K562 (cell line): Measurements from ENCODE around the gene TDRKH. TPM values are rescaled to one million over a fixed set of nuclear protein-coding genes. Genes with fewer than 3 reads are reported as not detected.

Experiments used
- ATAC-seq: fragments of 200-7000 bp; cut with Tn5 transposase; 3 replicates; pipeline ENCODE4 v1.9.1; 2020; ENCODE audit warnings: moderate library complexity
- BruUV-seq: library from RNA; stranded (reverse); fragments of 400-500 nt; replicated peaks from 2 replicates; lab custom pipeline; 2021; lab: Mats Ljungman, UMichigan
- CTCF ChIA-PET: fragments of 300-600 bp; formaldehyde crosslinking; extraction: SDS; loops from one replicate; lab custom pipeline; 2021; ENCODE audit warnings: low intra/inter-chr PET ratio; lab: Yijun Ruan, JAX
- POLR2A ChIA-PET: fragments of 300-600, 350-650 bp; sonication (Branson Sonifier 250); formaldehyde crosslinking; extraction: SDS; loops from one replicate; lab custom pipeline; 2021; ENCODE audit warnings: antibody characterized with exemption, inconsistent platforms; lab: Yijun Ruan, JAX
- DNase-seq, 4 experiments: peaks; one replicate each; pipeline versions ENCODE4 v3.0.0 to v3.0.0-alpha.2; 2011 to 2018; ENCODE audit warnings: low spot score in 3 of 4, mixed read lengths in 3 of 4; ENCODE audit errors: extremely low read depth in 1 of 4
- FAIRE-seq: peaks from 2 replicates; lab custom pipeline; 2011; peaks lifted over from hg19 to GRCh38; lab: Jason Lieb, UNC
- H2AFZ ChIP-seq: 2 replicates; pipeline ENCODE4 v1.6.0; 2011; ENCODE audit warnings: low read depth, low read length, control low read depth, inconsistent platforms
- H3K27ac ChIP-seq: fragments of 200-600 bp; 3 replicates; pipeline ENCODE4 v1.8.0; 2011; ENCODE audit warnings: low read depth, mild to moderate bottlenecking, control low read depth, inconsistent platforms, low read length, moderate library complexity, mixed read lengths; ENCODE audit errors: extremely low read depth
- H3K27me3 ChIP-seq, 2 experiments: fragments of 300-600 bp in 1 of 2; 2 replicates in 1 of 2; 3 replicates in 1 of 2; pipeline versions ENCODE4 v1.6.0 to v1.8.0; 2011; ENCODE audit warnings: inconsistent platforms in 2 of 2, low read length in 2 of 2, mild to moderate bottlenecking in 1 of 2, mixed read lengths in 1 of 2, moderate library complexity in 1 of 2; ENCODE audit not compliant: control insufficient read depth in 2 of 2, insufficient read depth in 2 of 2
- H3K36me3 ChIP-seq: fragments of 300-600 bp; 3 replicates; pipeline ENCODE4 v1.8.0; 2011; ENCODE audit warnings: mild to moderate bottlenecking, low read length, inconsistent platforms; ENCODE audit not compliant: control insufficient read depth, insufficient read depth
- H3K4me1 ChIP-seq, 2 experiments: fragments of 200-600 bp in 1 of 2; replicated peaks in 1 of 2; 2 replicates in 1 of 2; 3 replicates in 1 of 2; pipeline versions ENCODE4 v1.5.1 to v1.8.0; 2011; ENCODE audit warnings: inconsistent platforms in 2 of 2, low read length in 2 of 2, mild to moderate bottlenecking in 1 of 2, mixed read lengths in 1 of 2, moderate library complexity in 1 of 2; ENCODE audit not compliant: control insufficient read depth in 2 of 2, insufficient read depth in 2 of 2
- H3K4me2 ChIP-seq: 2 replicates; pipeline ENCODE4 v1.6.1; 2011; ENCODE audit warnings: low read length, control low read depth, inconsistent platforms, mixed read lengths; ENCODE audit not compliant: insufficient read depth
- H3K4me3 ChIP-seq: fragments of 200-600 bp; sonication (generic), shearing (Covaris generic); 2 replicates; pipeline ENCODE4 v1.5.1; 2016; ENCODE audit warnings: control low read depth, inconsistent platforms
- H3K79me2 ChIP-seq: fragments of 200-600 bp; 3 replicates; pipeline ENCODE4 v1.8.0; 2011; ENCODE audit warnings: low read length, inconsistent platforms; ENCODE audit not compliant: control insufficient read depth, insufficient read depth
- H3K9ac ChIP-seq, 2 experiments: 2 replicates each; pipeline versions ENCODE4 v1.6.0 to v1.6.1; 2011; ENCODE audit warnings: low read depth in 2 of 2, low read length in 2 of 2, control low read depth in 1 of 2, inconsistent platforms in 1 of 2, mild to moderate bottlenecking in 1 of 2, mixed read lengths in 1 of 2; ENCODE audit not compliant: insufficient read depth in 1 of 2
- H3K9me1 ChIP-seq: one replicate; pipeline ENCODE4 v1.6.0; 2011; ENCODE audit warnings: inconsistent platforms, mild to moderate bottlenecking, low read length, moderate library complexity; ENCODE audit not compliant: control insufficient read depth, insufficient read depth
- H3K9me3 ChIP-seq: replicated peaks from 2 replicates; pipeline ENCODE4 v1.5.1; 2011; ENCODE audit warnings: low read depth, low read length, inconsistent platforms; ENCODE audit not compliant: control insufficient read depth, insufficient read depth
- H4K20me1 ChIP-seq: replicated peaks from 2 replicates; pipeline ENCODE4 v1.6.1; 2011; ENCODE audit warnings: low read length, inconsistent platforms, mixed read lengths; ENCODE audit not compliant: control insufficient read depth, insufficient read depth
- CBFA2T3 ChIP-seq: fragments of 450-650 bp; IDR thresholded peaks from 2 replicates; pipeline ENCODE4 v1.6.1; 2017
- PKNOX1 ChIP-seq: fragments of 450-650 bp; IDR thresholded peaks from 2 replicates; pipeline ENCODE4 v1.6.1; 2016
- STAT5A ChIP-seq: IDR thresholded peaks from 2 replicates; pipeline ENCODE4 v1.6.1; 2012; ENCODE audit warnings: low read length, inconsistent platforms, borderline replicate concordance
- TRIM24 ChIP-seq, 2 experiments: fragments of 450-650 bp; IDR thresholded peaks; 2 replicates each; pipeline ENCODE4 v1.6.1; 2016
- ZC3H8 ChIP-seq: fragments of 450-650 bp; IDR thresholded peaks from 2 replicates; pipeline ENCODE4 v1.6.1; 2017
- ZNF184 ChIP-seq: sonication (generic); formaldehyde crosslinking; IDR thresholded peaks from 2 replicates; pipeline ENCODE4 v1.5.0; 2020; ENCODE audit warnings: missing genetic modification reagents
- ZNF316 ChIP-seq: fragments of 450-650 bp; IDR thresholded peaks from 2 replicates; pipeline ENCODE4 v1.6.1; 2016
- ZNF318 ChIP-seq, 2 experiments: fragments of 450-650 bp; IDR thresholded peaks; 2 replicates each; pipeline ENCODE4 v1.6.1; 2016; ENCODE audit warnings: mild to moderate bottlenecking in 2 of 2, borderline replicate concordance in 1 of 2, low read depth in 1 of 2, moderate library complexity in 1 of 2
- ZNF395 ChIP-seq: fragments of 200-800 bp; sonication (Bioruptor generic); IDR thresholded peaks from 2 replicates; pipeline ENCODE4 v1.6.1; 2017; ENCODE audit warnings: missing genetic modification characterization, missing compliant biosample characterization
- WGBS: fragments of 100-300 bp; shearing (Covaris generic); methylation state at CpG from one replicate; pipeline ENCODE4 v1.1.6; 2016; ENCODE audit warnings: low coverage, mixed read lengths; ENCODE audit not compliant: insufficient coverage; ENCODE audit errors: missing lambda C conversion rate; 5-methylcytosine and 5-hydroxymethylcytosine counted together
- in situ Hi-C: fragments of 300-500 bp; cut with MboI; formaldehyde crosslinking; loops from 4 replicates; pipeline ENCODE4 v1.15.0; 2018; ENCODE audit warnings: inconsistent platforms, mixed read lengths
- intact Hi-C: fragments of 100-400 bp; cut with micrococcal nuclease; formaldehyde crosslinking; loops from 2 replicates; pipeline ENCODE4 v1.14.2; 2022
- polyA plus RNA-seq, 8 experiments: library from polyadenylated mRNA; depleted of rRNA in 4 of 8; stranded (reverse) in 5 of 8; unstranded in 3 of 8; fragments of >200 nt; fragmentation: Nextera tagmentation in 2 of 8; fragmentation: Illumina TruSeq in 1 of 8; extraction: Ambion mirVana in 2 of 8; extraction: Trizol in 1 of 8; gene quantifications; 2 replicates each; pipeline versions ENCODE4 v1.2.1 to v1.2.3, GENCODE V29; 2011 to 2014; ENCODE audit warnings: inconsistent platforms in 1 of 8, missing spikeins in 1 of 8
- total RNA-seq, 7 experiments: library from RNA; depleted of rRNA in 6 of 7; stranded (reverse); fragments of >200 nt in 6 of 7; fragmentation: Illumina TruSeq in 2 of 7; extraction: Trizol in 2 of 7; gene quantifications; 2 replicates each; pipeline versions ENCODE4 v1.2.1 to v1.2.3, GENCODE V29; 2011 to 2021; ENCODE audit warnings: low replicate concordance in 1 of 7

TDRKH gene
- total and polyA plus RNA-seq, 9 of the 15 experiments (the other 6 are each of a cell fraction or from before 2014, with no cell fraction given) = 4.3 to 21.3 (median 8.4) TPM

- H3K4me1 ChIP-seq = peaks cover 4 to 9% of the 10 kb centered on the region in 2 experiments; a peak in 4 of 5 replicates
- ChIA-PET POLR2A (interaction anchor here (0.6 to 1.4 kb wide), 5 partner anchors 11 to 668 kb away, joined by 3 to 4 read pairs (median 3); no protein-coding TSS in a partner anchor), CTCF (no interaction called here)
- in situ Hi-C loops = loop anchor here (5.0 to 10.0 kb wide), 2 partner anchors 202 to 295 kb away; no protein-coding TSS in a partner anchor
- peak; percentile 78 for FAIRE-seq
- H3K27me3 ChIP-seq = no peaks in the 10 kb centered on the region
- H3K9me1 ChIP-seq = no peaks in the 10 kb centered on the region
- 0 out of 3 replicates have a peak overlapping the region, but pooled peaks have one; percentile 12 for H3K27ac ChIP-seq
- DNase-seq = peak in 2 of 4 experiments; percentile 73 to 78
- no TSS peak for BruUV-seq
- intact Hi-C loops = loop anchor here (5.0 to 10.0 kb wide), 3 partner anchors 258 to 547 kb away; partner anchors contain the start of genes RFX5 and VPS72
- WGBS = 6% methylated on average over 3 of the region's 3 CpGs
- peak; percentile 37 for ATAC-seq
- H3K4me2 ChIP-seq = peak overlapping the region; percentile 44; the same call in 1 of the 2 replicates
- H3K36me3 ChIP-seq = no peaks in the 10 kb centered on the region
- H2AFZ ChIP-seq = peak overlapping the region; percentile 37
- no peak overlapping the region; a peak in 1 of 4 replicates for H3K9ac ChIP-seq
- no peaks in the 10 kb centered on the region for H3K79me2 ChIP-seq
- no peak overlapping the region for H3K4me3 ChIP-seq
- H3K9me3 ChIP-seq = peaks cover 11% of the 10 kb centered on the region
- H4K20me1 ChIP-seq = no peaks in the 10 kb centered on the region
- no peak for TF ChIP-seq ZNF184 (CRISPR knock-in tag)
- TF ChIP-seq ZNF316 = peak; percentile 92
- peak in 1 of 2 experiments; percentile 76; a peak in 3 of 4 replicates for TF ChIP-seq TRIM24 (IDR thresholded peaks at IDR 0.05)
- TF ChIP-seq ZNF395 = no peak
- TF ChIP-seq ZNF318 (IDR thresholded peaks at IDR 0.05; ENCODE audit: borderline replicate concordance in 1 of 2, low read depth in 1 of 2) = 0 out of 4 replicates have a peak, but pooled peaks of 1 of the 2 experiments have one; percentile 65
- peak; percentile 67; the same call in 1 of the 2 replicates for TF ChIP-seq STAT5A
- peak; percentile 98 for TF ChIP-seq PKNOX1
- peak; percentile 43; the same call in 1 of the 2 replicates for TF ChIP-seq CBFA2T3
- TF ChIP-seq ZC3H8 = no peak
These were observed 50.5 kb downstream of the TDRKH start for GRCh38 chr1:151739590-151740355.
